HL-60 (cell line): ENCODE results near the gene BUD31.
"Not testable (repeated sequence)": the region's sequence is repeated elsewhere in the genome, so short reads cannot be mapped to it uniquely, and the experiment has no call there.

Source experiments
- DNase-seq, 2 experiments: peaks; one replicate each; pipeline ENCODE4 v3.0.0-alpha.2; 2010 to 2020; ENCODE audit warnings: low read depth in 1 of 2, low spot score in 1 of 2
- H3K27ac ChIP-seq: fragments of 250-450 bp; sonication (Bioruptor Pico); replicated peaks from 2 replicates; pipeline ENCODE4 v1.5.1; 2020; ENCODE audit warnings: mild to moderate bottlenecking, moderate library complexity
- H3K27me3 ChIP-seq: fragments of 250-450 bp; sonication (Bioruptor Pico); 2 replicates; pipeline ENCODE4 v1.5.1; 2021; ENCODE audit warnings: mild to moderate bottlenecking, moderate library complexity; ENCODE audit not compliant: insufficient read depth, poor library complexity, severe bottlenecking
- H3K4me3 ChIP-seq: replicated peaks from 2 replicates; pipeline ENCODE4 v1.5.1; 2011; ENCODE audit warnings: mild to moderate bottlenecking, control low read depth, low read length; ENCODE audit not compliant: insufficient read depth
- GABPA ChIP-seq: IDR thresholded peaks from 2 replicates; pipeline ENCODE4 v1.6.1; 2012; ENCODE audit warnings: low read depth
- POLR2AphosphoS5 ChIP-seq: IDR thresholded peaks from 2 replicates; pipeline ENCODE4 v1.6.1; 2012; ENCODE audit warnings: low read depth
- SPI1 ChIP-seq: IDR thresholded peaks from 2 replicates; pipeline ENCODE4 v1.6.1; 2012; ENCODE audit warnings: low read depth, mild to moderate bottlenecking, borderline replicate concordance
- TF ChIP-seq, protein P1 (sequence below): IDR thresholded peaks from one replicate; pipeline ENCODE4 v1.5.1; 2011; ENCODE audit warnings: low read length, control low read depth, inconsistent platforms; ENCODE audit not compliant: insufficient read depth
- TF ChIP-seq, protein P2 (sequence below): IDR thresholded peaks from 2 replicates; pipeline ENCODE4 v1.6.1; 2012; ENCODE audit warnings: low read depth; ENCODE audit not compliant: insufficient replicate concordance

BUD31 gene

GRCh38 chr7:99415513-99416127, 6.9 kb downstream of the BUD31 start:
- TF ChIP-seq, protein P1, sequence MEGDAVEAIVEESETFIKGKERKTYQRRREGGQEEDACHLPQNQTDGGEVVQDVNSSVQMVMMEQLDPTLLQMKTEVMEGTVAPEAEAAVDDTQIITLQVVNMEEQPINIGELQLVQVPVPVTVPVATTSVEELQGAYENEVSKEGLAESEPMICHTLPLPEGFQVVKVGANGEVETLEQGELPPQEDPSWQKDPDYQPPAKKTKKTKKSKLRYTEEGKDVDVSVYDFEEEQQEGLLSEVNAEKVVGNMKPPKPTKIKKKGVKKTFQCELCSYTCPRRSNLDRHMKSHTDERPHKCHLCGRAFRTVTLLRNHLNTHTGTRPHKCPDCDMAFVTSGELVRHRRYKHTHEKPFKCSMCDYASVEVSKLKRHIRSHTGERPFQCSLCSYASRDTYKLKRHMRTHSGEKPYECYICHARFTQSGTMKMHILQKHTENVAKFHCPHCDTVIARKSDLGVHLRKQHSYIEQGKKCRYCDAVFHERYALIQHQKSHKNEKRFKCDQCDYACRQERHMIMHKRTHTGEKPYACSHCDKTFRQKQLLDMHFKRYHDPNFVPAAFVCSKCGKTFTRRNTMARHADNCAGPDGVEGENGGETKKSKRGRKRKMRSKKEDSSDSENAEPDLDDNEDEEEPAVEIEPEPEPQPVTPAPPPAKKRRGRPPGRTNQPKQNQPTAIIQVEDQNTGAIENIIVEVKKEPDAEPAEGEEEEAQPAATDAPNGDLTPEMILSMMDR = peak; percentile 46
- not testable (repeated sequence) for H3K27ac ChIP-seq, H3K27me3 ChIP-seq, H3K4me3 ChIP-seq
- peak in 1 of 2 experiments; percentile 69 for DNase-seq

DNA sequence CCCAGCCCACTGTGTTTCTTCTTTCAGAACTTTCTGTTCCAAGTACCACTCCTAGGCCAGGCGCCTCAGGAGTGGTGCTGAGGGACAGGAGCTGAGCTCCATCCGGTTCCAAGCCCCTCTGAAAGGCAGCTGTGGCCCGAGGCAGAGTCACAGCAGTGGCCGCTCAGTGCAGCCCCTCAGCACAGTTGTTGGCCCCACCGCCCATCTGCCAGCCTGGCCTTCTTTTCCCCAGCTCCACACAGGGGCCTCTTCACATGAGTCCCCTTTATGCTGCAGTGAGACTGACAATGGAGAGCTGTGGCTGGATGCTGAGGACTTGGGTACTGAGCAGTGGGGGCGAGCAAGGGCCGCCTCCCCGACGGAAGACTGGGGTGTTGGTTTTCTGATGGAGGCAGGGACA, 9.5 kb downstream of the BUD31 start:
- Histone ChIP-seq H3K27me3 (no peaks in the 10 kb centered on the region), H3K27ac (no peak overlapping the region), H3K4me3 (no peak overlapping the region)
- no peak for DNase-seq
- TF ChIP-seq, protein P2, sequence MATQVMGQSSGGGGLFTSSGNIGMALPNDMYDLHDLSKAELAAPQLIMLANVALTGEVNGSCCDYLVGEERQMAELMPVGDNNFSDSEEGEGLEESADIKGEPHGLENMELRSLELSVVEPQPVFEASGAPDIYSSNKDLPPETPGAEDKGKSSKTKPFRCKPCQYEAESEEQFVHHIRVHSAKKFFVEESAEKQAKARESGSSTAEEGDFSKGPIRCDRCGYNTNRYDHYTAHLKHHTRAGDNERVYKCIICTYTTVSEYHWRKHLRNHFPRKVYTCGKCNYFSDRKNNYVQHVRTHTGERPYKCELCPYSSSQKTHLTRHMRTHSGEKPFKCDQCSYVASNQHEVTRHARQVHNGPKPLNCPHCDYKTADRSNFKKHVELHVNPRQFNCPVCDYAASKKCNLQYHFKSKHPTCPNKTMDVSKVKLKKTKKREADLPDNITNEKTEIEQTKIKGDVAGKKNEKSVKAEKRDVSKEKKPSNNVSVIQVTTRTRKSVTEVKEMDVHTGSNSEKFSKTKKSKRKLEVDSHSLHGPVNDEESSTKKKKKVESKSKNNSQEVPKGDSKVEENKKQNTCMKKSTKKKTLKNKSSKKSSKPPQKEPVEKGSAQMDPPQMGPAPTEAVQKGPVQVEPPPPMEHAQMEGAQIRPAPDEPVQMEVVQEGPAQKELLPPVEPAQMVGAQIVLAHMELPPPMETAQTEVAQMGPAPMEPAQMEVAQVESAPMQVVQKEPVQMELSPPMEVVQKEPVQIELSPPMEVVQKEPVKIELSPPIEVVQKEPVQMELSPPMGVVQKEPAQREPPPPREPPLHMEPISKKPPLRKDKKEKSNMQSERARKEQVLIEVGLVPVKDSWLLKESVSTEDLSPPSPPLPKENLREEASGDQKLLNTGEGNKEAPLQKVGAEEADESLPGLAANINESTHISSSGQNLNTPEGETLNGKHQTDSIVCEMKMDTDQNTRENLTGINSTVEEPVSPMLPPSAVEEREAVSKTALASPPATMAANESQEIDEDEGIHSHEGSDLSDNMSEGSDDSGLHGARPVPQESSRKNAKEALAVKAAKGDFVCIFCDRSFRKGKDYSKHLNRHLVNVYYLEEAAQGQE = no peak
- TF ChIP-seq SPI1 (no peak), POLR2AphosphoS5 (no peak), GABPA (no peak)
- TF ChIP-seq, protein P1 = no peak

- TF ChIP-seq, protein P2 = no peak
- TF ChIP-seq, protein P1 = no peak
- TF ChIP-seq SPI1 = no peak
- no peak for TF ChIP-seq GABPA
- TF ChIP-seq POLR2AphosphoS5 = 0 out of 2 replicates have a peak, but pooled peaks have one; percentile 15
- no peak overlapping the region for H3K27ac ChIP-seq
- H3K4me3 ChIP-seq = no peak overlapping the region
- no peaks in the 10 kb centered on the region for H3K27me3 ChIP-seq
- no peak for DNase-seq
Measured at GRCh38 chr7:99419323-99420021, 10.7 kb downstream of the BUD31 start.

GRCh38 chr7:99420213-99420612, 11.4 kb downstream of the BUD31 start:
- H3K27ac ChIP-seq = no peak overlapping the region
- H3K4me3 ChIP-seq = no peak overlapping the region
- DNase-seq = no peak
- TF ChIP-seq SPI1 (no peak), POLR2AphosphoS5 (no peak), GABPA (no peak)
- TF ChIP-seq, protein P1 = no peak
- TF ChIP-seq, protein P2 = no peak
- no peaks in the 10 kb centered on the region for H3K27me3 ChIP-seq
